ENCODE results near the gene FGF12. TPM values are rescaled to one million over a fixed set of nuclear protein-coding genes. Genes with fewer than 3 reads are reported as not detected.

FGF12 gene
- total RNA-seq, 1 experiment from 2014 or later = 0.07 TPM

- Histone ChIP-seq H3K9me2 (ENCODE audit: insufficient read depth) (no peaks in the 10 kb centered on the region; the same call in 1 of the 2 replicates), H3K4me3 (replicated peaks in 1 of 2; ENCODE audit: low read depth in 1 of 2, low read length in 2 of 2) (no peak overlapping the region), H3K27me3 (ENCODE audit: insufficient read depth, low read length) (no peaks in the 10 kb centered on the region), H3K9me3 (ENCODE audit: control insufficient read depth in 1 of 2, insufficient read depth in 1 of 2, low read depth in 1 of 2, low read length in 2 of 2) (no peaks in the 10 kb centered on the region), H3K27ac (ENCODE audit: low read depth, low read length) (no peak overlapping the region), H2AFZ (ENCODE audit: low read depth, low read length, poor library complexity, severe bottlenecking) (no peak overlapping the region), H3K36me3 (ENCODE audit: control insufficient read depth in 1 of 2, insufficient read depth in 2 of 2, low read length in 2 of 2) (no peaks in the 10 kb centered on the region), H3K4me2 (ENCODE audit: low read length) (no peak overlapping the region), H4K20me1 (ENCODE audit: insufficient read depth) (no peaks in the 10 kb centered on the region), H3K79me2 (ENCODE audit: insufficient read depth, low read length) (no peaks in the 10 kb centered on the region), H3K9ac (ENCODE audit: low read length) (no peak overlapping the region), H3K4me1 (ENCODE audit: control insufficient read depth in 1 of 2, insufficient read depth in 2 of 2, low read length in 2 of 2) (no peaks in the 10 kb centered on the region)
- POLR2A ChIA-PET = no interaction called here
- DNase-seq (ENCODE audit: low read depth, low spot score) (no peak), ATAC-seq (no peak)
- no peak for TF ChIP-seq ELF1 (IDR thresholded peaks at IDR 0.05; ENCODE audit: borderline replicate concordance, low read depth)
- no peak for TF ChIP-seq JUND (IDR thresholded peaks at IDR 0.05)
- TF ChIP-seq SP1 (IDR thresholded peaks at IDR 0.05; ENCODE audit: low read depth) = no peak
- no peak for TF ChIP-seq SRF (IDR thresholded peaks at IDR 0.05; ENCODE audit: low read depth)
- no peak for TF ChIP-seq CBX3 (IDR thresholded peaks at IDR 0.05; ENCODE audit: low read depth)
- no peak for TF ChIP-seq EGR1 (IDR thresholded peaks at IDR 0.05; ENCODE audit: low read depth)
- no peak for TF ChIP-seq POLR2A (IDR thresholded peaks at IDR 0.05; ENCODE audit: borderline replicate concordance, extremely low read depth, insufficient read depth, insufficient read length)
- no peak for TF ChIP-seq ZNF274 (IDR thresholded peaks at IDR 0.05; ENCODE audit: low read depth, low read length)
- no peak for TF ChIP-seq RAD21 (IDR thresholded peaks at IDR 0.05; ENCODE audit: low read depth)
- no peak for TF ChIP-seq ATF3 (IDR thresholded peaks at IDR 0.05)
- no peak for TF ChIP-seq ZFX (IDR thresholded peaks at IDR 0.05)
- no peak for TF ChIP-seq MAX (IDR thresholded peaks at IDR 0.05)
- TF ChIP-seq EZH2 (IDR thresholded peaks at IDR 0.05) = no peak
- TF ChIP-seq EZH2phosphoT487 (IDR thresholded peaks at IDR 0.05; ENCODE audit: borderline replicate concordance) = no peak
- no peak for TF ChIP-seq FOSL1 (IDR thresholded peaks at IDR 0.05; ENCODE audit: low read depth)
- no peak for TF ChIP-seq CEBPB (IDR thresholded peaks at IDR 0.05; ENCODE audit: low read depth)
- no peak for TF ChIP-seq REST (IDR thresholded peaks at IDR 0.05; ENCODE audit: low read depth)
- TF ChIP-seq CTCF (IDR thresholded peaks at IDR 0.05 in 2 of 3, conservative IDR thresholded peaks at IDR 0.05 in 1 of 3; ENCODE audit: borderline replicate concordance in 1 of 3, insufficient read depth in 1 of 3, low read depth in 2 of 3, low read length in 2 of 3) = no peak
- TF ChIP-seq ZBTB33 (IDR thresholded peaks at IDR 0.05; ENCODE audit: extremely low read depth, insufficient replicate concordance, low read length) = no peak
- no peak for TF ChIP-seq POLR2AphosphoS5 (IDR thresholded peaks at IDR 0.05; ENCODE audit: low read depth, low read length)
- RAD21 ChIA-PET (ENCODE audit: low non-redundant PET in 1 of 2, low total read pairs in 2 of 2, uncharacterized antibody in 2 of 2, unreplicated experiment in 2 of 2) = no interaction called here
- CTCF ChIA-PET = no interaction called here
- no TSS peak for BruUV-seq (replicated peaks)
- intact Hi-C loops (cut with micrococcal nuclease) = no loop called here
These were observed 605.4 kb downstream of the FGF12 start for GRCh38 chr3:192121923-192122322.
